ENCODE data around the gene INHA. TPM values are rescaled to one million over a fixed set of nuclear protein-coding genes. Genes with fewer than 3 reads are reported as not detected.

Gene INHA
- total RNA-seq, 4 donors from 2014 or later: 0.58 to 1.4 (median 0.84) TPM; not detected in 1

GRCh38 chr2:219598308-219599078 lies 26.4 kb downstream of the INHA start:
- TF ChIP-seq, protein P1, sequence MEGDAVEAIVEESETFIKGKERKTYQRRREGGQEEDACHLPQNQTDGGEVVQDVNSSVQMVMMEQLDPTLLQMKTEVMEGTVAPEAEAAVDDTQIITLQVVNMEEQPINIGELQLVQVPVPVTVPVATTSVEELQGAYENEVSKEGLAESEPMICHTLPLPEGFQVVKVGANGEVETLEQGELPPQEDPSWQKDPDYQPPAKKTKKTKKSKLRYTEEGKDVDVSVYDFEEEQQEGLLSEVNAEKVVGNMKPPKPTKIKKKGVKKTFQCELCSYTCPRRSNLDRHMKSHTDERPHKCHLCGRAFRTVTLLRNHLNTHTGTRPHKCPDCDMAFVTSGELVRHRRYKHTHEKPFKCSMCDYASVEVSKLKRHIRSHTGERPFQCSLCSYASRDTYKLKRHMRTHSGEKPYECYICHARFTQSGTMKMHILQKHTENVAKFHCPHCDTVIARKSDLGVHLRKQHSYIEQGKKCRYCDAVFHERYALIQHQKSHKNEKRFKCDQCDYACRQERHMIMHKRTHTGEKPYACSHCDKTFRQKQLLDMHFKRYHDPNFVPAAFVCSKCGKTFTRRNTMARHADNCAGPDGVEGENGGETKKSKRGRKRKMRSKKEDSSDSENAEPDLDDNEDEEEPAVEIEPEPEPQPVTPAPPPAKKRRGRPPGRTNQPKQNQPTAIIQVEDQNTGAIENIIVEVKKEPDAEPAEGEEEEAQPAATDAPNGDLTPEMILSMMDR (IDR thresholded peaks at IDR 0.05): no peak
- TF ChIP-seq POLR2A (IDR thresholded peaks at IDR 0.05): no peak
- WGBS, 2 donors: 24 to 27% methylated on average over 9 of the region's 9 CpGs
- DNase-seq (ENCODE audit: low spot score in 2 of 2): no peak
- peak overlapping the region; percentile 31 for H3K4me3 ChIP-seq (ENCODE audit: low read depth, poor library complexity, severe bottlenecking)
- intact Hi-C loops (cut with DNase I; ENCODE audit: low total_unique reads): no loop called here

GRCh38 chr2:219603771-219604170 lies 31.7 kb downstream of the INHA start:
- intact Hi-C loops (cut with DNase I; ENCODE audit: low total_unique reads): no loop called here
- H3K4me3 ChIP-seq (ENCODE audit: low read depth, poor library complexity, severe bottlenecking): no peak overlapping the region
- no peak for DNase-seq (ENCODE audit: low spot score in 2 of 2)
- no peak for TF ChIP-seq POLR2A (IDR thresholded peaks at IDR 0.05)
- TF ChIP-seq, protein P1 (IDR thresholded peaks at IDR 0.05): no peak
- 85 to 92% methylated on average over 5 of the region's 5 CpGs for WGBS, 2 donors

DNA sequence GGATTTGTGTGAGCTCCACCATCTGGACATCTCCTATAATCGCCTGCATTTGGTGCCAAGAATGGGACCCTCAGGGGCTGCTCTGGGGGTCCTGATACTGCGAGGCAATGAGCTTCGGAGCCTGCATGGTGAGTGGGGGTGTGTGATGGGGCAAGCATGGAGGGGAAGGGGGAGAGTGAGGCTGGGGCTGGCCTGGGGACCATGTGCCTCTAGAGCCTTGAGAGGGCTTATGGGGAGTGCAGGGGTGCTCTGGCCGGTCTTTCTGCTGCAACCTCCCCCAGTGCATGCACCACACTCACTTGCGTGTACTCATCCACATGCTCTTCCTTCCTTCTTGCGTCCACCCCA lies 33.5 kb downstream of the INHA start:
- intact Hi-C loops (cut with DNase I; ENCODE audit: low total_unique reads): no loop called here
- no peak for DNase-seq (ENCODE audit: low spot score in 2 of 2)
- no peak overlapping the region for H3K4me3 ChIP-seq (ENCODE audit: low read depth, poor library complexity, severe bottlenecking)
- no peak for TF ChIP-seq POLR2A (IDR thresholded peaks at IDR 0.05)
- TF ChIP-seq, protein P1 (IDR thresholded peaks at IDR 0.05): no peak
- 87 to 90% methylated on average over 6 of the region's 6 CpGs for WGBS, 2 donors

- TF ChIP-seq, protein P1 (IDR thresholded peaks at IDR 0.05): no peak
- no peak for TF ChIP-seq POLR2A (IDR thresholded peaks at IDR 0.05)
- intact Hi-C loops (cut with DNase I; ENCODE audit: low total_unique reads): no loop called here
- DNase-seq (ENCODE audit: low spot score in 2 of 2): no peak
- H3K4me3 ChIP-seq (ENCODE audit: low read depth, poor library complexity, severe bottlenecking): no peak overlapping the region
- WGBS, 2 donors: 90 to 97% methylated on average over 9 to 12 of the region's 15 CpGs
These were observed 35.8 kb downstream of the INHA start for GRCh38 chr2:219607931-219608330.

DNA sequence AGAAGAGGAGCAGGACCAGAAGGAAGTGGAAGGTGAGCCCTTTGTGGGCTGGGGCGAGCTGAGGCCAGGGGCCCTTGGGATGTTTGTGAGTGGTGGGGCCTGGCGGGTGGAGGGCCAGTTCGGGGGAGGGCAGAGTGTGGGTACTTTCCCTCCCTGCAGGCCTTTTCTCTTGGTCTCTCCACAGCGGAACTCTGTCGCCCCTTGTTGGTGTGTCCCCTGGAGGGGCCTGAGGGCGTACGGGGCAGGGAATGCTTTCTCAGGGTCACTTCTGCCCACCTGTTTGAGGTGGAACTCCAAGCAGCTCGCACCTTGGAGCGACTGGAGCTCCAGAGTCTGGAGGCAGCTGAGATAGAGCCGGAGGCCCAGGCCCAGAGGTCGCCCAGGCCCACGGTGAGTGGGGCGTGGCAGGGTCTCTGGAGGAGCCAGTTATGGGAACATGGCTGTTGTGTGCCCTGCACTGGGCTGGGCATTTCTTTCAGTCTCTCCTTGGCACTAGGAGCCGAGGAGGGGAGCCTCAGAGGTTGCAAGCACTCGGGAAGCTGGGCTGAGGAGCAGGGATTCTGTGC lies 36.4 kb downstream of the INHA start:
- intact Hi-C loops (cut with DNase I; ENCODE audit: low total_unique reads): no loop called here
- TF ChIP-seq, protein P1 (IDR thresholded peaks at IDR 0.05): no peak
- no peak for TF ChIP-seq POLR2A (IDR thresholded peaks at IDR 0.05)
- DNase-seq (ENCODE audit: low spot score in 2 of 2): no peak
- WGBS, 2 donors: 85% methylated on average over 10 to 11 of the region's 15 CpGs
- no peak overlapping the region for H3K4me3 ChIP-seq (ENCODE audit: low read depth, poor library complexity, severe bottlenecking)

Data from lower leg skin (tissue), 4 donors.